HFF-Myc (cell line): Measurements from ENCODE around the gene TEFM.
A peak's percentile ranks its signal among the peaks of the same experiment; 100 is the strongest.

Source experiments
- DNase-seq: peaks from one replicate; pipeline ENCODE4 v3.0.0-alpha.2; 2011; ENCODE audit warnings: low read depth; ENCODE audit errors: extremely low read depth
- H3K4me3 ChIP-seq: replicated peaks from 2 replicates; pipeline ENCODE4 v1.5.1; 2011; ENCODE audit warnings: low read depth, mild to moderate bottlenecking, control low read depth, low read length
- TF ChIP-seq, protein P1 (sequence below): IDR thresholded peaks from 2 replicates; pipeline ENCODE4 v1.5.1; 2012; ENCODE audit warnings: mild to moderate bottlenecking, low read depth, low read length, control low read depth; ENCODE audit errors: missing control alignments

The TEFM gene

DNA sequence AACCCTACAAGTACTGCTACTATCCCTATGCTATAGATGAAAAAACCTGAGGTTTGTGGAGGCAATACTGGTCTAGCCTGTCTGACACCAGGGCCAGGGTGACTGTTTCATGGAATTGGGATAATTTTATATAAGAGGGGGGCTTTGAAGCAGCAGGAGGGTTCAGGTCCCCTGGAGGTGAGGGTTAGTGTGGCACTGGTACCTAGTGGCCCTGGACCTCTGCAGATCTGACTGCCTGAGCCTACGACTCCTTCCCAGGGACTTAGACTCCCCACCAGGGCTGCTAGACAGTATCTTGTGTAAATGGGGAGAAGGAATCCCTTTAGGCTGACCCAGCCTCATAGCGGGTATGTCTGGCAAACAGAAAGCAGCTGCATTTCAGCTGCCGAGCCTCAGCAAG lies 22.5 kb upstream of the TEFM start:
- H3K4me3 ChIP-seq, result no peak overlapping the region
- DNase-seq, result no peak
- TF ChIP-seq, protein P1, sequence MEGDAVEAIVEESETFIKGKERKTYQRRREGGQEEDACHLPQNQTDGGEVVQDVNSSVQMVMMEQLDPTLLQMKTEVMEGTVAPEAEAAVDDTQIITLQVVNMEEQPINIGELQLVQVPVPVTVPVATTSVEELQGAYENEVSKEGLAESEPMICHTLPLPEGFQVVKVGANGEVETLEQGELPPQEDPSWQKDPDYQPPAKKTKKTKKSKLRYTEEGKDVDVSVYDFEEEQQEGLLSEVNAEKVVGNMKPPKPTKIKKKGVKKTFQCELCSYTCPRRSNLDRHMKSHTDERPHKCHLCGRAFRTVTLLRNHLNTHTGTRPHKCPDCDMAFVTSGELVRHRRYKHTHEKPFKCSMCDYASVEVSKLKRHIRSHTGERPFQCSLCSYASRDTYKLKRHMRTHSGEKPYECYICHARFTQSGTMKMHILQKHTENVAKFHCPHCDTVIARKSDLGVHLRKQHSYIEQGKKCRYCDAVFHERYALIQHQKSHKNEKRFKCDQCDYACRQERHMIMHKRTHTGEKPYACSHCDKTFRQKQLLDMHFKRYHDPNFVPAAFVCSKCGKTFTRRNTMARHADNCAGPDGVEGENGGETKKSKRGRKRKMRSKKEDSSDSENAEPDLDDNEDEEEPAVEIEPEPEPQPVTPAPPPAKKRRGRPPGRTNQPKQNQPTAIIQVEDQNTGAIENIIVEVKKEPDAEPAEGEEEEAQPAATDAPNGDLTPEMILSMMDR, result no peak

DNA sequence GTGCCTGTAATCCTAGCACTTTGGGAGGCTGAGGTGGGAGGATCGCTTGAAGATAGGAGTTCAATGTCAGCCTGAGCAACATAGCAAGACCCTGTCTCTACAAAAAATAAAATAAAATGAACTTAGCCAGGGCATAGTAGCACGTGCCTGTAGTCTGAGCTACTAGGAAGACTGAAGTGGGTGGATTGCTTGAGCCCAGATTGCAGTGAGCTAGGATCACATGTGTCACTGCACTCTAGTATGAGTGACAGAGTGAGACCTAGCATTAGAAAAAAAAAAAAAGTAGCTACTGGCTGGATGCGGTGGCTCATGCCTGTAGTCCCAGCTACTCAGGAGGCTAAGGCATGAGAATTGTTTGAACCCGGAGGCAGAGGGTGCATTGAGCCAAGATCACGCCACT lies 21.7 kb upstream of the TEFM start:
- no peak overlapping the region for H3K4me3 ChIP-seq
- DNase-seq, result no peak
- TF ChIP-seq, protein P1, result no peak

DNA sequence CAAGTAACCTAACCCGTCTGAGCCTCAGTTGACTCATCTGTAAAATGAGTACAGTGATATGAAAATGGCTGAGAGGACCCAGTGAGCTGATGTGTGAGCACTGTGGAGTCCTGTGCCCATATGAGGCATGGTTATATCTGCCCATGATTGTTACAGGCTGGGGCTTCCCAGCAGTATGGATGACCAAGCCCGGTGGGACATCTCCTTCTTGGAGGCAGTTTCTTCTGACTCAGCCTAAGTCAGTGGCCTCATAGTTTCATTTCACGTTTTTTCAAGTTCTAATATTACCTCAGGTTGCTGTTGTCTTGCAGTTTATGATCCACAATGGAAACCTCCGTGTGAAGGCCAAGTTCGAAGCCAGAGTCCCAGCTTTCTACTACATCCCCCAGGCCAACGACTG lies 20.5 kb upstream of the TEFM start:
- no peak for DNase-seq
- H3K4me3 ChIP-seq, result no peak overlapping the region
- TF ChIP-seq, protein P1, result no peak

DNA sequence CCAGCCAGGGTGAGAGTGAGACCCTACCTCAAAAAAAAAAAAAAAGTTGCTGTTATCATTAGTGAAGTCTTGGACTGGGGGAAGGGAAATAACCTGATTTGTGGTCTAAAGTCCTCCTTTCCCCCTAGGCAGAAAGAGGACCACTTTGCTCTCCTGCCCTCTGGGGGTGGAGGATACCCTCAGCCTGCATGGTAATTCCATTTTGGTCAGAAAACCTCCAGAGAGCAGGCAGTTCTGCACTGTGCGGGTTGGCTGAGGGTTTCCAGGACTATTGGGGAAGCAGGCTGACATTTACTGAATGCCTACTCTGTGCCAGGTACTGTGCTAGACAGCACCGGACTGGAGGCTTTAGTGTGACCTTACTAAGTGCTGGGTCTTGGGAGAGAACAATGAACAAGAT lies 18.3 kb upstream of the TEFM start:
- no peak overlapping the region for H3K4me3 ChIP-seq
- TF ChIP-seq, protein P1, result no peak
- no peak for DNase-seq

DNA sequence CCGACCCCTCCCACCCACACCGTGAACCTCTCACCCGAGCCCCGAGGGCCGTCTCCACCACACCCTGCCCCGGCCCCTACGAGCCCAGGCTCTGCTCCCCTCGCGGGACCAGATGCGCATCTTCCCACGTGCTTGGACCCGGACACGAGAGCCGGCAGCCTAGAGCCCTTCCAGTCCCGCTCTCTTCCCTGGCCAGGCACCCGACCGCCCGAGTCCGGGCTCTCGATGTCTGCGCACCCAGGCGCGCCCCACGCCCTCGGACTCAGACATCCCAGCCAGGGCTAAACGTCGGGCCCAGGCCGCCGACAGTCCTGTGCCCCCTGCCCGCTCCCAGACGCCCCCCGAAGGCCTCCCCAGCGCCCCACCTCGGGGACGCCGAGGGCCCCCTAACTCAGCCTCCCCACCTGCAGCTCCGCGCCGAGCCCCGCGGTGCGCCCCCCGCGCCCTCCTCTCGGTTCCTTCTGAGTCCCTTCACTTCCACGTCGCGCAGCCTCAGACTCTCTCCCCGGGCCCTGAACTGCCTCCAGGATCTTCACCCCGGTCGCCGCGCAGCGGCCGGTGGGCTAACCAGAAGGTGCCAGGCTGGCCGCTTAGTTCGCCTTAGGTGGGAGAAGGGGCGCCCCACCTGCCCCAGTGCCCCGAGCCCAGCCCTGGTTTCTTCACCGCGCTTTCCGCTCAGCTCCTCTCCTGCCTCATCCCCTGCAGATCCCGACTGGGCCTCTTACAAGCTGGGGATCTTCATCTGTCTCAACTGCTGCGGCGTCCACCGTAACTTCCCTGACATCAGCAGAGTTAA lies 16.4 kb upstream of the TEFM start:
- TF ChIP-seq, protein P1, result no peak
- no peak for DNase-seq
- H3K4me3 ChIP-seq, result peak overlapping the region; percentile 19; the same call in 1 of the 2 replicates

DNA sequence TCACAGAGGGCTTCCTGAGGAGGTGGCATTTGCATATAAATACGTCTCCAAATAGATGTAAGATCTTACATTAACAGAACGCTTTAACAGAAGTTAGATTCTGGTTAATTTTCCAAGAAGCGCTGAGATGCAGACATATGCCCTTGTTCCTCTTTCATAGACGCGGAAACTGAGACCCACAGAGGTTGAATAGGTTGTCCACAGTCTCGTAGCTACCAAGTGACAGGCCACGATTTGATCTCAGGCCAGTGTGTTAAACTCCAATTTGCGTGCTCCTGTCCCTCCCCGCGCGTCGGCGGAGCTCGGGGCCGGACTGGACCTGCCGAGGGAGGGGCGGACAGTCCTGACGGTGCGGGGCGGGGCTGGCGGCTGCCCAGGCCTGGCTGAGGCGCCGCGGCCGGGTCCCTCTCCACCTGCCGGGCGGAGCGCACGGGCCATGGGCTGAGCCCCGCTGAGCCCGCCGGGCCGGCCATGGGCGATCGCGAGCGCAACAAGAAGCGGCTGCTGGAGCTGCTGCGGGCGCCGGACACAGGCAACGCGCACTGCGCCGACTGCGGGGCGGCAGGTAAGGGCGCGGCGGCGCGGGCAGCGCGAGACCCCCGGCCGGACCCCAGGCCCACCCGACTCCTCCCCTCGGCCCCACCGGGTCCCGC lies 15.6 kb upstream of the TEFM start, which contains the start of gene ADAP2:
Gene ADAP2 (plus strand): TSS at position 402 of the 653 bp plus-strand sequence. CDS start 70 bp downstream, at position 472.
- DNase-seq, result no peak
- peak within 1 kb of the TSS; percentile 19; the same call in 1 of the 2 replicates for H3K4me3 ChIP-seq
- TF ChIP-seq, protein P1, result no peak
